ENCODE results near the gene NIT2. TPM values are rescaled to one million over a fixed set of nuclear protein-coding genes. Genes with fewer than 3 reads are reported as not detected.

NIT2 gene
- polyA plus RNA-seq, 3 donors: 15.1 to 30.5 (median 24.6) TPM

GRCh38 chr3:100289339-100289738 is 45.2 kb upstream of the NIT2 start:
- Mint-ChIP-seq H3K4me3 (no peak overlapping the region), H3K36me3 (peaks cover 51 to 56% of the 10 kb centered on the region in 2 donors), H3K4me1 (peaks cover 7% of the 10 kb centered on the region), H3K9me3 (peaks cover 0 to 4% (median 0%) of the 10 kb centered on the region in 7 donors), H3K27ac (no peak overlapping the region), H3K27me3 (ENCODE audit: low read depth in 3 of 3) (peaks cover 0 to 2% (median 2%) of the 10 kb centered on the region in 3 donors)
- H3K4me1 ChIP-seq (ENCODE audit: control insufficient read depth in 1 of 2, insufficient read depth in 2 of 2, low read length in 2 of 2): peaks cover 0 to 5% of the 10 kb centered on the region in 2 donors
- H3K27me3 ChIP-seq (ENCODE audit: control insufficient read depth in 2 of 2, insufficient read depth in 2 of 2, low read length in 2 of 2): no peaks in the 10 kb centered on the region
- H3K4me3 ChIP-seq (replicated peaks in 1 of 3; ENCODE audit: low read depth in 2 of 3, low read length in 3 of 3): no peak overlapping the region
- H2AFZ ChIP-seq (ENCODE audit: insufficient read depth, low read depth, low read length, poor library complexity, severe bottlenecking): no peak overlapping the region
- H3K27ac ChIP-seq (ENCODE audit: low read depth in 1 of 2, low read length in 2 of 2): no peak overlapping the region
- 0% methylated on average over 2 of the region's 2 CpGs for WGBS (ENCODE audit: insufficient coverage)
- H3K79me2 ChIP-seq (ENCODE audit: insufficient read depth, low read length): no peaks in the 10 kb centered on the region
- peaks cover 48 to 95% of the 10 kb centered on the region in 2 donors for H3K36me3 ChIP-seq (replicated peaks in 1 of 2; ENCODE audit: control insufficient read depth in 1 of 2, insufficient read depth in 2 of 2, low read length in 2 of 2)
- peak; percentile 8 to 25 (median 9) for DNase-seq
- no peaks in the 10 kb centered on the region for H3K9me3 ChIP-seq (replicated peaks in 1 of 2; ENCODE audit: control insufficient read depth in 1 of 2, insufficient read depth in 1 of 2, low read length in 2 of 2)
- TF ChIP-seq CTCF (IDR thresholded peaks at IDR 0.05): no peak
- peaks cover 18% of the 10 kb centered on the region for H4K20me1 ChIP-seq (ENCODE audit: insufficient read depth, low read length)
- H3K9ac ChIP-seq (ENCODE audit: insufficient read depth, low read length, poor library complexity, severe bottlenecking): no peak overlapping the region
- intact Hi-C loops (cut with micrococcal nuclease): no loop called here
- no peak overlapping the region for H3K4me2 ChIP-seq (replicated peaks; ENCODE audit: extremely low read depth, low read length, poor library complexity, severe bottlenecking)

GRCh38 chr3:100295089-100295488 is 39.5 kb upstream of the NIT2 start:
- Histone ChIP-seq H4K20me1 (ENCODE audit: insufficient read depth, low read length) (peaks cover 3% of the 10 kb centered on the region), H3K9ac (ENCODE audit: insufficient read depth, low read length, poor library complexity, severe bottlenecking) (no peak overlapping the region), H3K9me3 (replicated peaks in 1 of 2; ENCODE audit: control insufficient read depth in 1 of 2, insufficient read depth in 1 of 2, low read length in 2 of 2) (no peaks in the 10 kb centered on the region), H3K36me3 (replicated peaks in 1 of 2; ENCODE audit: control insufficient read depth in 1 of 2, insufficient read depth in 2 of 2, low read length in 2 of 2) (peaks cover 72 to 98% of the 10 kb centered on the region in 2 donors), H3K4me1 (ENCODE audit: control insufficient read depth in 1 of 2, insufficient read depth in 2 of 2, low read length in 2 of 2) (no peaks in the 10 kb centered on the region), H3K27me3 (ENCODE audit: control insufficient read depth in 2 of 2, insufficient read depth in 2 of 2, low read length in 2 of 2) (no peaks in the 10 kb centered on the region), H2AFZ (ENCODE audit: insufficient read depth, low read depth, low read length, poor library complexity, severe bottlenecking) (no peak overlapping the region), H3K4me2 (replicated peaks; ENCODE audit: extremely low read depth, low read length, poor library complexity, severe bottlenecking) (no peak overlapping the region), H3K4me3 (replicated peaks in 1 of 3; ENCODE audit: low read depth in 2 of 3, low read length in 3 of 3) (no peak overlapping the region), H3K27ac (ENCODE audit: low read depth in 1 of 2, low read length in 2 of 2) (no peak overlapping the region), H3K79me2 (ENCODE audit: insufficient read depth, low read length) (no peaks in the 10 kb centered on the region)
- peaks cover 65% of the 10 kb centered on the region in 2 donors for H3K36me3 Mint-ChIP-seq
- WGBS (ENCODE audit: insufficient coverage): no CpG with 5 or more reads among the region's 1 CpG
- H3K4me1 Mint-ChIP-seq: no peaks in the 10 kb centered on the region
- H3K27ac Mint-ChIP-seq: no peak overlapping the region
- intact Hi-C loops (cut with micrococcal nuclease): no loop called here
- H3K9me3 Mint-ChIP-seq: peaks cover 0 to 2% (median 0%) of the 10 kb centered on the region in 7 donors
- TF ChIP-seq CTCF (IDR thresholded peaks at IDR 0.05): no peak
- DNase-seq: no peak
- H3K27me3 Mint-ChIP-seq (ENCODE audit: low read depth in 3 of 3): no peaks in the 10 kb centered on the region
- no peak overlapping the region for H3K4me3 Mint-ChIP-seq
